Measurements from ENCODE around the gene STX16.

Gene STX16

DNA sequence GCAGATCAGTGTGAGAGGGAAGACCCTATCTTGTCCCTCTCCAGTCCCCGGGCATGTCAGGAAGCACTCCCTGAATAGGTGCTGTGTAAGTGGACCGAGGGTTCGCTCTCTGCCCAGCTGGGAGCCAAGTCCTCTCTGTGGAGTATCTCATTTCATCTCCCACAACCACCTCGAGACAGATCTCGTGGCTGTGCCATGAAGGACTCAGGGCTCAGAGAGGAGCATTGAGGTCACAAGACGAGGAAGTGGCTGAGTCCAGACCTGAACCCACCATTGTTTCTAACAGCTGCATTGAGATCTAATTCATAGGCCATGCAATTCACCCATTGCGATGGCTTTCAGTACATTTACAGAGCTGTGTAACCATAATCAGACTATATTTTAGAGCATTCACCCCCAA lies 34.7 kb upstream of the STX16 start:
- peaks cover 24% of the 10 kb centered on the region; the same call in 1 of the 2 replicates for H3K27me3 ChIP-seq (ENCODE audit: insufficient read depth, low read length)
- H3K4me1 ChIP-seq (ENCODE audit: insufficient read depth, low read length, severe bottlenecking), result no peaks in the 10 kb centered on the region
- no peaks in the 10 kb centered on the region for H3K9me3 ChIP-seq (ENCODE audit: low read length)
- H3K4me3 ChIP-seq (ENCODE audit: low read depth, low read length, poor library complexity, severe bottlenecking), result no peak overlapping the region
- H2AFZ ChIP-seq (ENCODE audit: low read length), result no peak overlapping the region
- no peak overlapping the region for H3K4me2 ChIP-seq (ENCODE audit: low read length)
- H4K20me1 ChIP-seq (ENCODE audit: insufficient read depth, low read length), result no peaks in the 10 kb centered on the region
- H3K27ac ChIP-seq (ENCODE audit: low read depth, low read length, poor library complexity, severe bottlenecking), result no peak overlapping the region
- H3K9ac ChIP-seq (ENCODE audit: low read length), result no peak overlapping the region
- no peaks in the 10 kb centered on the region for H3K79me2 ChIP-seq (ENCODE audit: insufficient read depth, low read length)
- no peaks in the 10 kb centered on the region for H3K36me3 ChIP-seq (ENCODE audit: insufficient read depth, low read length)
- TF ChIP-seq, protein P1, sequence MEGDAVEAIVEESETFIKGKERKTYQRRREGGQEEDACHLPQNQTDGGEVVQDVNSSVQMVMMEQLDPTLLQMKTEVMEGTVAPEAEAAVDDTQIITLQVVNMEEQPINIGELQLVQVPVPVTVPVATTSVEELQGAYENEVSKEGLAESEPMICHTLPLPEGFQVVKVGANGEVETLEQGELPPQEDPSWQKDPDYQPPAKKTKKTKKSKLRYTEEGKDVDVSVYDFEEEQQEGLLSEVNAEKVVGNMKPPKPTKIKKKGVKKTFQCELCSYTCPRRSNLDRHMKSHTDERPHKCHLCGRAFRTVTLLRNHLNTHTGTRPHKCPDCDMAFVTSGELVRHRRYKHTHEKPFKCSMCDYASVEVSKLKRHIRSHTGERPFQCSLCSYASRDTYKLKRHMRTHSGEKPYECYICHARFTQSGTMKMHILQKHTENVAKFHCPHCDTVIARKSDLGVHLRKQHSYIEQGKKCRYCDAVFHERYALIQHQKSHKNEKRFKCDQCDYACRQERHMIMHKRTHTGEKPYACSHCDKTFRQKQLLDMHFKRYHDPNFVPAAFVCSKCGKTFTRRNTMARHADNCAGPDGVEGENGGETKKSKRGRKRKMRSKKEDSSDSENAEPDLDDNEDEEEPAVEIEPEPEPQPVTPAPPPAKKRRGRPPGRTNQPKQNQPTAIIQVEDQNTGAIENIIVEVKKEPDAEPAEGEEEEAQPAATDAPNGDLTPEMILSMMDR (IDR thresholded peaks at IDR 0.05; ENCODE audit: low read length), result no peak
- no peak for TF ChIP-seq EZH2 (IDR thresholded peaks at IDR 0.05; ENCODE audit: borderline replicate concordance, low read length)
- no peaks in the 10 kb centered on the region for H3F3A ChIP-seq (ENCODE audit: insufficient read depth, low read length)
- H3K9me2 ChIP-seq (ENCODE audit: low read depth, low read length), result no peaks in the 10 kb centered on the region

DNA sequence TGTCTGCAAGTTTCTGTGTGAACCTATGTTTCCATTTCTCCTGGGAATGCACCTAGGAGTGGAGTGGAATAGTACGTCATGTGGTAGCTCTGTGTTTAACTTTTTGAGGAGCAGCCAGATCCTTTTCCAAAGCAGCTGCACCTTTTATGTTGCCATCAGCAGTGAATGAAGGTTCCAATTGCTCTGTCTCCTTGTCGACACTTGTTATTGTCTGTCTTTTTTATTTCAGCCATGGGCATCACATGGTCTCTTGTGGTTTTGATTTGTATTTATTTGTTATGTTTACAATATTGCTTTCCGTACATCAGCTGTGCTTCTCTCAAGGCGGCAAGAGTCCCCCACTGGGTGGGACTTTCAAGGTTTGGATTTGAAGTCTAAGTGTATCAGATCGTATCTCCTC lies 33.9 kb upstream of the STX16 start:
- Histone ChIP-seq H3K27me3 (ENCODE audit: insufficient read depth, low read length) (peaks cover 30% of the 10 kb centered on the region; the same call in 1 of the 2 replicates), H3K9me2 (ENCODE audit: low read depth, low read length) (no peaks in the 10 kb centered on the region), H3K4me2 (ENCODE audit: low read length) (no peak overlapping the region), H3K36me3 (ENCODE audit: insufficient read depth, low read length) (no peaks in the 10 kb centered on the region), H3F3A (ENCODE audit: insufficient read depth, low read length) (no peaks in the 10 kb centered on the region), H3K4me1 (ENCODE audit: insufficient read depth, low read length, severe bottlenecking) (no peaks in the 10 kb centered on the region), H2AFZ (ENCODE audit: low read length) (no peak overlapping the region), H4K20me1 (ENCODE audit: insufficient read depth, low read length) (no peaks in the 10 kb centered on the region), H3K27ac (ENCODE audit: low read depth, low read length, poor library complexity, severe bottlenecking) (no peak overlapping the region), H3K4me3 (ENCODE audit: low read depth, low read length, poor library complexity, severe bottlenecking) (no peak overlapping the region), H3K9ac (ENCODE audit: low read length) (no peak overlapping the region), H3K9me3 (ENCODE audit: low read length) (no peaks in the 10 kb centered on the region), H3K79me2 (ENCODE audit: insufficient read depth, low read length) (no peaks in the 10 kb centered on the region)
- TF ChIP-seq, protein P1 (IDR thresholded peaks at IDR 0.05; ENCODE audit: low read length), result no peak
- no peak for TF ChIP-seq EZH2 (IDR thresholded peaks at IDR 0.05; ENCODE audit: borderline replicate concordance, low read length)

DNA sequence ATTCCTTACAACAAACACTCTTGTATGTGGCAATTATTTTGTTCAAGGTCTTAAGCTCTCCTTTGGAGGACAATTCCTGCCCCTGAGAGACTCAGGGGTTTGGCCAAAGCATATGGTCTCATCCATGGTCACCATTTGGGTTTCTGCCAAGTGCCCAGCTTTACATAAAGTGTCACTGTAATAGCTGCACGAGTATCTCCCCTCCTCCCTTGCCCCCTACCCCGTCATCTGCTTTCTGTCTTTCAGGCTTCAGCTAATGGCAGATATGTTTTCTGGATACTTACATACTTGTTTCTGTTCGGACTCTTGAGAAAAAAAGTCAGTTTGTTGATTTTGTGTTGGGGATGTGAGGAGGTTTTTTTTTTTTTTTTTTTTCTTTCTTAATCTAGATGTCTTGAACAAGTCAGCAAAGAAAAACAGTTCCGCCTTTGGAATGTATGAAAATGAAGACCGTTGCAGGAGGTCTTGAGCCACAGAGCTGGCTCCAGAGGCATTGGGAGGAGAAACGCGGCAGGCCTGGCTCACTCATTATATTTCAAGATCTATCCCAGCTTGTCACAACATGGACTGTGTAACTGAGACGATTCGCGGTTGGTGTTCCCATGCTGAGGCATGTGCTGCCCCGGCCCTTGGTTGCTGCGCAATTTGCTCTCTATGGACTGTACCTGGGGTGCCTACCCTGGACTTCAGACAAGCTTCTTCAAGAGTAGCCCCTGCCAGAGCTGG lies 32.6 kb upstream of the STX16 start:
- no peaks in the 10 kb centered on the region for H3K36me3 ChIP-seq (ENCODE audit: insufficient read depth, low read length)
- H3K9ac ChIP-seq (ENCODE audit: low read length), result no peak overlapping the region
- no peak overlapping the region for H3K27ac ChIP-seq (ENCODE audit: low read depth, low read length, poor library complexity, severe bottlenecking)
- TF ChIP-seq, protein P1 (IDR thresholded peaks at IDR 0.05; ENCODE audit: low read length), result no peak
- TF ChIP-seq EZH2 (IDR thresholded peaks at IDR 0.05; ENCODE audit: borderline replicate concordance, low read length), result no peak
- no peak overlapping the region for H3K4me3 ChIP-seq (ENCODE audit: low read depth, low read length, poor library complexity, severe bottlenecking)
- H2AFZ ChIP-seq (ENCODE audit: low read length), result no peak overlapping the region
- no peaks in the 10 kb centered on the region for H3K4me1 ChIP-seq (ENCODE audit: insufficient read depth, low read length, severe bottlenecking)
- peaks cover 39% of the 10 kb centered on the region; the same call in 1 of the 2 replicates for H3K27me3 ChIP-seq (ENCODE audit: insufficient read depth, low read length)
- no peaks in the 10 kb centered on the region for H3K9me3 ChIP-seq (ENCODE audit: low read length)
- no peaks in the 10 kb centered on the region for H3K9me2 ChIP-seq (ENCODE audit: low read depth, low read length)
- no peaks in the 10 kb centered on the region for H3F3A ChIP-seq (ENCODE audit: insufficient read depth, low read length)
- no peak overlapping the region for H3K4me2 ChIP-seq (ENCODE audit: low read length)
- no peaks in the 10 kb centered on the region for H4K20me1 ChIP-seq (ENCODE audit: insufficient read depth, low read length)
- no peaks in the 10 kb centered on the region for H3K79me2 ChIP-seq (ENCODE audit: insufficient read depth, low read length)
